Occipital lobe (tissue), 3 donors: Measurements from ENCODE around the gene TGM2. TPM values are rescaled to one million over a fixed set of nuclear protein-coding genes. Genes with fewer than 3 reads are reported as not detected.

Experiments used
- DNase-seq: peaks from one replicate; lab custom pipeline; 2025; lab: John Stamatoyannopoulos, UW
- small RNA-seq: library from RNA; depleted of rRNA; stranded (forward); fragments of <200 nt; gene quantifications from one replicate; pipeline ENCODE3, GENCODE V24; 2014
- total RNA-seq: library from RNA; depleted of rRNA; stranded (reverse); fragments of >200 nt; gene quantifications from one replicate; pipeline ENCODE4 v1.2.3, GENCODE V29; 2014

TGM2 gene
- total RNA-seq, 1 donor from 2014 or later: 3.7 TPM

- DNase-seq: no peak
These were observed 69.9 kb downstream of the TGM2 start for GRCh38 chr20:38095017-38095686.

GRCh38 chr20:38094373-38094891 lies 70.6 kb downstream of the TGM2 start:
- DNase-seq: no peak

- DNase-seq: no peak
These were observed 71.4 kb downstream of the TGM2 start for GRCh38 chr20:38093641-38094077.

GRCh38 chr20:38092915-38093314 lies 72.2 kb downstream of the TGM2 start:
- no peak for DNase-seq

- DNase-seq: no peak
These were observed 72.7 kb downstream of the TGM2 start for GRCh38 chr20:38092260-38092857.

GRCh38 chr20:38091441-38092216 lies 73.4 kb downstream of the TGM2 start:
- no peak for DNase-seq

GRCh38 chr20:38090061-38090460 lies 75.0 kb downstream of the TGM2 start:
- DNase-seq: no peak

GRCh38 chr20:38089500-38089899 lies 75.6 kb downstream of the TGM2 start:
- DNase-seq: no peak

- DNase-seq: no peak
These were observed 80.0 kb downstream of the TGM2 start for GRCh38 chr20:38085026-38085425.

- DNase-seq: no peak
These were observed 80.6 kb downstream of the TGM2 start for GRCh38 chr20:38084425-38084951.

- DNase-seq: no peak
These were observed 81.6 kb downstream of the TGM2 start for GRCh38 chr20:38083338-38084048.

GRCh38 chr20:38082894-38083293 lies 82.2 kb downstream of the TGM2 start:
- no peak for DNase-seq

- DNase-seq: no peak
These were observed 83.5 kb downstream of the TGM2 start for GRCh38 chr20:38081575-38081974.

- no peak for DNase-seq
These were observed 85.7 kb downstream of the TGM2 start for GRCh38 chr20:38079353-38079752.

- no peak for DNase-seq
These were observed 87.0 kb downstream of the TGM2 start for GRCh38 chr20:38078084-38078483.

Small RNA genes within 50 kb of the gene (small RNA-seq; reads per million reads assigned to genes)
- gene RN7SL237P: not detected

Other genes starting within 250 kb of the TGM2 start
- 28.1 TPM for gene TTI1, start 131.8 kb downstream of the TGM2 start, total RNA-seq
- gene RPRD1B, start 131.5 kb downstream of the TGM2 start, total RNA-seq: 34.3 TPM
- gene KIAA1755, start 95.5 kb upstream of the TGM2 start, total RNA-seq: 0.94 TPM
- not detected for gene BPI, start 138.9 kb upstream of the TGM2 start, total RNA-seq
- 0.47 TPM for gene LBP, start 181.2 kb upstream of the TGM2 start, total RNA-seq